Hypothalamus (tissue), 51 donors: Measurements from ENCODE around the gene HMGCS2.
"Not testable (repeated sequence)": the region's sequence is repeated elsewhere in the genome, so short reads cannot be mapped to it uniquely, and the experiment has no call there.

Experiments
- DNase-seq, 51 donors: peaks; one replicate each; lab custom pipeline; 2025; lab: John Stamatoyannopoulos, UW

HMGCS2 gene

DNA sequence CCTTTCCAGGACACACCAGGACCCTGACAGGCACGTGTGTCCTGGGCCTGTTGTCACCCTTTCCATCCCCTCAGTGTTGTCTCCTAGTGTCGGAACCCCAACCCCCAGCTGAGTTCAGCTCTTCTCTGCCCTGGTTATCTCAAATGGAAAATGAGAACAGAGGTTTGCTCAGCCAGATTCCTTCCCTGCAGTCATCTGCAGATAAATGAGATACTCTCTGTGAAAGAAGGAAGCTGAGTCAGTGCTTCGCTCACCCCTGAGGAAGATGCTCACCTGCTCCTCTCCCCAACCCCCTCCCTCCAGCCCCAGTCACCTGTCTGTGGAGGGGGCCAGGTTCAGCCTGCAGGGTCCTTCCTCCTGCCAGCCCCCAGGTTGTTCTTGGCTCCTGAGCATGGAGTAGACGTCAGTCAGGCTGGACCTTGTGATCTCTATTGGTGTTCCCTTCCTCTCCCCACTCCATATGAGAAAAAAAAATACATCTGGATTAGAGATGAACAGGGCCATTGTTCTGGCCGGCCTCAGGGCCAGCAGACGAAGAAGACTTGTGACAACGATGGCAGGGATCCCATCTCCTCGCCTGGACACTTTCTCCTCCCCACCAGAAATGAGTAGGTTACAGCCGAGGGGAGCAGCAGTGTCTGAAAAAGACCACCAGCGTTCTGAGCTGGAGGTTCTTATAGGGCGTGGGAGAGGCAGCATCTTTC lies 36.1 kb downstream of the HMGCS2 start:
- peak in 33 of 51 donors; percentile 11 to 82 (median 51) for DNase-seq

GRCh38 chr1:119731741-119732430 lies 36.8 kb downstream of the HMGCS2 start:
- no peak for DNase-seq

- no peak for DNase-seq
Observed at GRCh38 chr1:119731060-119731459, 37.6 kb downstream of the HMGCS2 start.

DNA sequence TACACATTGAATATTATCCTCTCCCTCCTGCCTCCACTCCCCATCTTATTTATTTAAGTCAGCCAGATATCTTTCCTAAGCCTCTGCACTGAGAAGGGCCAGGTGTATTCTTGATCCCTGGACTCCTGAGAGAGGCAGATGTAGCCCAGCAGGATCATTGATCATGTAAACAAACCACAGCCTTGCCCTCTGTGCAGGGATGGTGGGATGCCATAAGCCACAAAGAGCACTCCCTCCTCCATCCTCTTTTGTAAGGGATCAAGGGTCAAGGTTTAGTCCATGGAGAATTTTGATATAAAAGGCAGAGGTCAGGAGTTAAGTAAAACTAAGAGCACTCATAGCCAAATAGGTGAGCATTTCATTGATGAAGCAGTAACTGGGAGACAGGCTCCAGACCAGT lies 39.7 kb downstream of the HMGCS2 start:
- DNase-seq: no peak

GRCh38 chr1:119727991-119728390 lies 40.7 kb downstream of the HMGCS2 start:
- no peak for DNase-seq

- no peak for DNase-seq
Observed at GRCh38 chr1:119725626-119726025, 43.1 kb downstream of the HMGCS2 start.

DNA sequence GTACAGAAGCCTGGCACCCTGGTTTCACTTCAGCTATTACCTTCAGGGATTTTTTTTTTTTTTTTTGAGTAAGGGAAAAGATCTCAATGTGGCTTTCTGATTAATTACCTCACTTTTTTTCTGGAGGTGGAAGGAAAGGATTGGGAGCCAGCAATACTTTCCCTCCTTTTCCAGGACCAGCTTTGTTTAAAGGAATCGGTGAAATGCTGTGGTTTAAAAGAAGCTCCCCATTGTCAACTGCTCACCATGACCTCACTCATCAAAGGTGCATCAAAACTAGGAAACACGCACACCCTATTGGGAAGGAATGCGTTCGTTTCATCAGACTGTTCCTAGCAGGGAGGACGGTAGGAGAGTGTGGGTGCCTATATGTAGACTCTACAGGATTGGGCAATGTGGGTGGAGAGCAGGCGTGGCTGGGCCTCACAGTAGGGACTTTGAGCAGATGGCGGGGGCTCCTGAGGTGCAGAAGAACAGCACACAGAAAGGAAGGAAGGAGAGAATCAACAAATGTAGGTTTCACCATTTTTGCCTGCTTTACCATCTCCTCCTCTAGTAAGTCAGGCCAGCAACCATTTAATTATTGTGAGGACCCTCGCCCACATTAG lies 44.0 kb downstream of the HMGCS2 start:
- DNase-seq: no peak

DNA sequence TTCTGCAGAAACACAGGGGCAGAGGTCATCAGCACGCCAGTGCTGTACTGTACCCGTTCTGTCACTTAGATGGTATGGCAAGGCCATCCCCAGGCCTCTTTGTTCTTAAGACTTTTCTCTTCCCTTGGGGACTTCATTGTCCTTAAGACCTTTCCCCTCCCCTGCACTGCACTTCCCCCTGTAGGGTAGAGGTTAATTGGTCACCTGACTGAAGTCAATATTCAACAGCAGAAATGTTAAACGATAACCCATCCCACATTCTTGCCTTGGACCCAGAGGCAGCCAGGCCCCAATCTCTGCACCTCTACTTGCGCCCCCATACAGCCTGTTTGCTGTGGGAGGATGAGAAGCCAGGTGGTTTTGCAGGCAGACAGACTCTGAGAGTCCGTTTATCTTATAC lies 46.8 kb downstream of the HMGCS2 start:
- no peak for DNase-seq

DNA sequence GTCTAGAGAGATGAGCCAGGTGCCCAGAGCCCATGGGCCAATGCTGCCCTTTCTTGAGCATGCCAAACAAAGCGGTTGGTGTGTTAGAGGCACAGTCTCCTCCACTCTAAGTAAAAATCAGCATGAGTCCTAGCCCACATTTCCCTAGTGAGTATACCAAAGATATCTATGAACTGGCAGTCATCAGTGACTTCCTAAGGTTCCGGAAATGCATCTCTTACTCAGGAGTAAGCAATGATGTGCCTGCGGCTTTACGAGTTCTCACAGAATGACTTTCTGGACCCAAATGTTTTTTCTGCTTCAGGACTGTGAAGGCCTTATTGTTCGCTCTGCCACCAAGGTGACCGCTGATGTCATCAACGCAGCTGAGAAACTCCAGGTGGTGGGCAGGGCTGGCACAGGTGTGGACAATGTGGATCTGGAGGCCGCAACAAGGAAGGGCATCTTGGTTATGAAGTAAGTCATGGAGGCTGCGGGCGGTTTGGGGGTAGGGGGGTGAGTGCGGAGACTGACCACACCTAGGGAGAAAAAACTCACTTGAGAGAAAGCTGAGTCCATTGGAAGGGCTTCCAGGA lies 47.8 kb downstream of the HMGCS2 start:
- DNase-seq: no peak

DNA sequence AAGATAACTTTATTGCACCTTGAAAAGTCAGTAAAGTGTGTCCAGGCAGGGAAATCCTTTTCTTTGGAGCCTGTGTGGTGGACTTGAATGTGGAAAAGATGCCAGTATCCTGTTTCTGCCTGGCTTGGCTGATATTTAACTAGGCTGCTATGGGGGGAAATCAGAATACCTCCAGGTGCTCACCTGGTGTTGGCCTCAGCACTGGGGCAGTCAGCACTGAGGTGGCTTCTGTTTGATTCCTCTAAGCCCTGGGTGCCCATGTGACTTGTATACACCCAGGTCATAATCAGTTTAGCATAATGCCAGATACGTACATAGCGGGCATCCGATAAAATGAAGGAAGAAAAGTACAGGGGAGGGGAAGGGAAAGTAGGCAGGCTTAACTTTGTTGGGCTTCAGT lies 49.7 kb downstream of the HMGCS2 start:
- no peak for DNase-seq

- DNase-seq: no peak
Observed at GRCh38 chr1:119718409-119718808, 50.3 kb downstream of the HMGCS2 start.

DNA sequence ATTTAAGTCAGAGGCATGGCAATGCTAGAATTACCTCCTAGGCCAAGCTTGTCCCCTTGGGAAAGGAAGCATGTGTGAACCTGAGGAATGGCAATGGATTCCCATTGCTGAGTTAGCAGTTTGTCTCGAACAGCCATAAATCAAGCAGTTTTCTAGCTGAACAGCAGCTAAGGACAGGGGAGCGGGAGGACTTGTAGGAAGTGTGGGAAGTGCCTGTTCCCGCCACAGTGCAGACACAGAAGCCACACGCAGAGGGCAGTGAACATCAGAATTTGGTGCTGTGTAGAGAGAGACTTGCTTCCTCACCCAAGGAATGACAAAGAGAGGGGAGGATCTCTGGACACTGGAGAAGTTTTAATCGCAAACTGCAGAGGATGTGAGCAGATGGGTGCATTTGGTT lies 53.2 kb downstream of the HMGCS2 start:
- peak in 16 of 51 donors; percentile 8 to 47 (median 24) for DNase-seq

GRCh38 chr1:119714583-119714982 lies 54.1 kb downstream of the HMGCS2 start:
- DNase-seq: peak in 2 of 51 donors; percentile 10 to 11

DNA sequence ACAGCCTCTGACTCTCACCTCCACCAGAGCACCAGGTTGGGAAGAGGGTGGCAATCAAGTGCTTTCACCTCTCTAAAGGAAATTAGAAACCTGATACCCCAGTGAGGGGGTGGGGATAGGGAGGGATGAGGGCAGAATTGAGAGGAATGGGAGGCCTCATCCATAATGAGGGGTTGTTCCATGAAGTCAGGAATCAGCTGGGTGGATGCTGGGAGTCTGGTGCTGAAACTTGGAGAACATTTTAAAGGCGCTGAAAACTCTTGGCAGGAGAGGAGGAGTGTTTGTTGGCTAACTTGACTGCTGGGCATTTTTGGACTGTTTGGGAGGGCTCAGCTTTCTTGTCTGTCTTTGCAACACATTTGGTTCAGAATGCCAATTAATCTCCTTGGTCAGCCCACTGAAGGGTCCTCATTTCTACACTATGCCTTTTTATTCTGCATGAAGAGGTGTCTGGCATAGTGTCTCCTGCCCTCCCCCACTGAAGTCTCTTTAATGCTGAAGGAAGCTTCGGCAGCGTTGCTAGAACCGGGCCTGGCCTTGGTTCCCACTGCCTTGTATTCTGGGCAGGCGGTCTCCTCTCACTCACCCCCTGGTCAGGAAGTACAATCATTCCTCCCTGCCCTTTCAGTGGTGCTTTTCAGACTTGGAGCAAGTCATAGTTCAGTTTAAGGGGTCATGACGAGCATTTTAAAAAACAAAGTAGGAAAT lies 54.8 kb downstream of the HMGCS2 start:
- peak in 29 of 51 donors; percentile 12 to 83 (median 49) for DNase-seq

DNA sequence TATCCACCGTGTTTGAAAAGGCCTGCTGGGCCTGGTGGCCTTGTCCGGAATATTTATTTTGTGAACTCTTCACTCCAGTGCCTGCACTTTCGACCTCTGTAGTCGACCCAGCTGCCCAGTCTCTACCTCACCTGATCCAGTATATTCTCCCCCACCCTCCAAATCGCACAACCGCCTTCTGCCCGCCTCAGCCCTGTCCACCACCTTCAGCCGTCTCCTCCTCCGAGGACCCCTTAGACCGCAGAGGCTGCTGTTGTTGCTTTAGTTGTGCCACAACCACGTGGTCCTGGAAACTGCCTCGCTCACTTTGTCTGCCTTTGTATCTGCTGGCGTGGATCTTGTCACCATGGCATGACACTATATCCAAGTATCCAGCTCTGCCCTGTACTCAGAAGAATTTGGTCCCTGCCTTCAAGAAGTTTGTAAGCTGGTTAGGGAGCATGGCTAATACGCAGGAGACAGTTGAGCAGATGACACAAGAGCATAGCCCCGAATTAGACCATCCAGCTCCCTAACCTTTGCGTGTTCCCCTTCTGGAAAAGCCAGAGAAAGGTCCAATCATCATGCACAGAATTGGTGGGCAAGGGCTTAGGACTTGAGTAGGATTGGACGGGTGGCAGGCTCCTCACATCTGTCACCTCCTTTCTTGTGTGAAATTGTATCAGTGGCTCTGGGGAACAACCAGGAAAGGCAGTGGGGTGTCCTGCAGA lies 55.5 kb downstream of the HMGCS2 start:
- DNase-seq: peak in 30 of 51 donors; percentile 7 to 81 (median 40)

GRCh38 chr1:119712342-119713038 lies 56.2 kb downstream of the HMGCS2 start:
- peak in 42 of 51 donors; percentile 23 to 88 (median 68) for DNase-seq

DNA sequence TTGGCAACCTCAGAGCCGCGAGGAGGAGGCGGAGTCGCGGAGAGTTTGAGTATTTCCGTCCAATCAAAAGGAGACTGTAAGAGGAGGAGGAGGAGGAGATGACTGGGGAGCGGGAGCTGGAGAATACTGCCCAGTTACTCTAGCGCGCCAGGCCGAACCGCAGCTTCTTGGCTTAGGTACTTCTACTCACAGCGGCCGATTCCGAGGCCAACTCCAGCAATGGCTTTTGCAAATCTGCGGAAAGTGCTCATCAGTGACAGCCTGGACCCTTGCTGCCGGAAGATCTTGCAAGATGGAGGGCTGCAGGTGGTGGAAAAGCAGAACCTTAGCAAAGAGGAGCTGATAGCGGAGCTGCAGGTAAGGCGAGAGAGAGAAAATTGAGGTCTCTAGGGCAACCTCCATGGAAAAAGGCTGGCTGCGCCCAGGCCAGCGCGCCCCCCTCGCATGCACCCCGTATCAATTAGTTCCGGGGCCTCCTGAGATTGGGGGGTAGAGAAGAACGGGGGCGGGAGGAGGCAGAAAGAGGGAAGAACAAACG lies 56.8 kb downstream of the HMGCS2 start, which contains the start of gene PHGDH:
Gene PHGDH, plus strand, starts transcription at position 131 of the 538 bp plus-strand sequence. Its CDS starts 89 bp downstream, at position 220.
- DNase-seq: peak in 43 of 51 donors; percentile 18 to 87 (median 54)

DNA sequence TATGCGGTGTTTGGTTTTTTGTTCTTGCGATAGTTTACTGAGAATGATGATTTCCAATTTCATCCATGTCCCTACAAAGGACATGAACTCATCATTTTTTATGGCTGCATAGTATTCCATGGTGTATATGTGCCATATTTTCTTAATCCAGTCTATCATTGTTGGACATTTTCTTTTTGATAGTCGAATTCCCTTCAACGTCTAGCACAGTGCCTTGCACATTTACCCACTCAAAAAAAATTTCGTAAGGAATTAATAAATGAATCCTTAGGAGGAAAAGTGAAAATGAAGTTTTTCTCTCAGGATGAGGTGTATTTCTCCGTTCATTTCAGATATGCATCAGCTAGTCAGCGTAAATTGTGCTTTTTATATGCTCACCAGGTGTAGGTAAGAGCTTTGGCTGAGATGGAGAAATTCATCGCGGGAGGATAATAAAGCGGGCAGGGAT lies 57.3 kb downstream of the HMGCS2 start:
- not testable (repeated sequence) for DNase-seq

DNA sequence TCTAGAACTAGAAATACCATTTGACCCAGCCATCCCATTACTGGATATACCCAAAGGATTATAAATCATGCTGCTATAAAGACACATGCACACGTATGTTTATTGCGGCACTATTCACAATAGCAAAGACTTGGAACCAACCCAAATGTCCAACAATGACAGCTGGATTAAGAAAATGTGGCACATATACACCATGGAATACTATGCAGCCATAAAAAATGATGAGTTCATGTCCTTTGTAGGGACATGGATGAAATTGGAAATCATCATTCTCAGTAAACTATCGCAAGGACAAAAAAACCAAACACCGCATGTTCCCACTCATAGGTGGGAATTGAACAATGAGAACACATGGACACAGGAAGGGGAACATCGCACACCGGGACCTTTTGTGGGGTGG lies 62.1 kb downstream of the HMGCS2 start:
- DNase-seq: not testable (repeated sequence)
